Astrocyte of the spinal cord (primary cell): ENCODE data around the gene RNF220.

Experiments
- DNase-seq: peaks from one replicate; pipeline ENCODE4 v3.0.0; 2011; ENCODE audit warnings: low read depth, low spot score
- H3K4me3 ChIP-seq: 2 replicates; pipeline ENCODE4 v1.5.1; 2011; ENCODE audit warnings: low read depth, mild to moderate bottlenecking, low read length, moderate library complexity
- CTCF ChIP-seq: IDR thresholded peaks from 2 replicates; pipeline ENCODE4 v1.5.1; 2012; ENCODE audit warnings: low read depth, mild to moderate bottlenecking, low read length, inconsistent platforms
- in situ Hi-C: cut with HindIII; loops from 2 replicates; pipeline ENCODE4 v1.10.0; 2017; ENCODE audit warnings: low sequenced_read_pairs

Gene RNF220

GRCh38 chr1:44388551-44388950 lies 16.5 kb upstream of the RNF220 start:
- no peak for DNase-seq
- H3K4me3 ChIP-seq, result no peak overlapping the region
- no peak for TF ChIP-seq CTCF
- in situ Hi-C loops, result no loop called here

- no peak for TF ChIP-seq CTCF
- no peak overlapping the region for H3K4me3 ChIP-seq
- no peak for DNase-seq
- in situ Hi-C loops, result no loop called here
Measured at GRCh38 chr1:44389437-44389836, 15.6 kb upstream of the RNF220 start.

- in situ Hi-C loops, result no loop called here
- DNase-seq, result peak; percentile 86
- H3K4me3 ChIP-seq, result no peak overlapping the region
- no peak for TF ChIP-seq CTCF
Measured at GRCh38 chr1:44390277-44390676, 14.8 kb upstream of the RNF220 start.

- in situ Hi-C loops, result no loop called here
- no peak overlapping the region for H3K4me3 ChIP-seq
- no peak for DNase-seq
- no peak for TF ChIP-seq CTCF
Measured at GRCh38 chr1:44401256-44402228, 3.5 kb upstream of the RNF220 start.

- TF ChIP-seq CTCF, result no peak
- peak overlapping the region; percentile 48 for H3K4me3 ChIP-seq
- no peak for DNase-seq
- in situ Hi-C loops, result no loop called here
Measured at GRCh38 chr1:44405798-44406736, 1.0 kb downstream of the RNF220 start.

GRCh38 chr1:44406737-44407429 lies 1.8 kb downstream of the RNF220 start:
- in situ Hi-C loops, result no loop called here
- no peak for DNase-seq
- no peak for TF ChIP-seq CTCF
- peak overlapping the region; percentile 15 for H3K4me3 ChIP-seq
